SK-N-SH (cell line): ENCODE measurements around the gene ZBTB1.

ENCODE experiments used
- GATA2 ChIP-seq: sonication (generic); formaldehyde crosslinking; IDR thresholded peaks from 2 replicates; pipeline ENCODE4 v1.5.0; 2020; ENCODE audit warnings: mild to moderate bottlenecking, missing genetic modification reagents
- JUND ChIP-seq: IDR thresholded peaks from 2 replicates; pipeline ENCODE4 v1.4.0; 2012
- NRF1 ChIP-seq: IDR thresholded peaks from 2 replicates; pipeline ENCODE4 v1.6.1; 2012; ENCODE audit warnings: low read depth, mild to moderate bottlenecking, low read length
- ZBTB33 ChIP-seq: IDR thresholded peaks from 2 replicates; pipeline ENCODE4 v1.4.0; 2012; ENCODE audit warnings: low read depth, borderline replicate concordance
- TF ChIP-seq, protein P1 (sequence below): IDR thresholded peaks from 2 replicates; pipeline ENCODE4 v1.4.0; 2012; ENCODE audit warnings: low read depth

DNA sequence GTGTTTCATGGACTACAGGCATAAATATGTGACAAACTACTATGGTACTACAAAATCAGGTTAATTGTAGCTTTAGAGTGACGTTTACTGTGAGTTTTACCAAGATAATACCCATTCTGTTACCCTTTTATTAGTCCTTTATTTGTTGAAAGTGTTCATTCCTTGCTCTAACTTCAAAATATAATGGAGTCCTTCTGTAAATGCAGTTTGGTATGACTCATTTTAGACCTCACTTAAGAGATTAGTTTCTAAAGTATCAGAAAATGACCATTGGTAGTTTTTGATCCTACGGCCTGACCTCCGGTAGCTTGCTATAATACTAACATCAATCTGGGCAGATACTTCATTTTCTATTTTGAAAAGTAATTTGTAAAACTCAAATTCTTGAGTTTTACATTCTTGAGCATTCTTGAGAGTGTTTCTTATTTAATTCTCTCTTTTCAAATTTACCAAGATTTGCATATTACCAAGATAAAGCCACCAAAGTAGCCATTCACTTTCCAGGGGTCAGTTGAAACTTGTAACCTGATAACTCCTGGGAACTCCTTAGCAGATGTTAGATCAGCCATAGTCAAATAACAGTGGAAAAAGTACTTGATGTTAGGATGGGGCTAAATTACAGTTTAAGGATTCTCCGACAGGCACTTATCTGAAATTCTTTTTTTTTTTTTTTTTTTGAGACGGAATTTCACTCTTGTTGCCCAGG lies 40.2 kb downstream of the ZBTB1 start:
- TF ChIP-seq JUND, result no peak
- no peak for TF ChIP-seq NRF1
- TF ChIP-seq, protein P1, sequence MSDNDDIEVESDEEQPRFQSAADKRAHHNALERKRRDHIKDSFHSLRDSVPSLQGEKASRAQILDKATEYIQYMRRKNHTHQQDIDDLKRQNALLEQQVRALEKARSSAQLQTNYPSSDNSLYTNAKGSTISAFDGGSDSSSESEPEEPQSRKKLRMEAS, result no peak
- TF ChIP-seq ZBTB33, result no peak
- no peak for TF ChIP-seq GATA2
